ENCODE measurements around the gene PPP1R12B.
"Not testable (repeated sequence)": the region's sequence is repeated elsewhere in the genome, so short reads cannot be mapped to it uniquely, and the experiment has no call there.

The PPP1R12B gene

DNA sequence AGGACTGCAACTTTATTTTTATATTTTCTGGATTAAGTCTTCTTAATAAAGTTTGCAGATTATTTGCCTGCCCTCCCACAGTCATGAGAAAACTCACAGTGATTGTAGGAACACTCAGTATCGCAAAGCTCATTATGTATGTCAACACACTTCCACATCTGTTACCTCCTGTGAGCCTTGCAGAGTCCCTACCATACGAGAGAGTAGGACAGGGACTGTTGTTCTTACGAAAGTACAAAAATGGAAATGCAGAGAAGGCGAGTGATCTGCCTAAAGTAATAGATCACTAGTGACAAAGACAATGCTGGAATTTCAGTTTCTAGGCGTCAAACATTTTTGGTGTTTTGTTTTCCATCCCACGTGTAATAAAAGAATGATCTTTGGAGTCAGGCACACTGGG, 230.1 kb downstream of the PPP1R12B start:
- no peaks in the 10 kb centered on the region for H3F3A ChIP-seq (ENCODE audit: control insufficient read depth, insufficient read depth)
- H3K27ac ChIP-seq (ENCODE audit: low read depth, low read length), result no peak overlapping the region
- H3K79me2 ChIP-seq (ENCODE audit: control insufficient read depth, low read length), result no peaks in the 10 kb centered on the region
- no peaks in the 10 kb centered on the region for H3K4me1 ChIP-seq (ENCODE audit: control insufficient read depth, low read length)
- no peaks in the 10 kb centered on the region for H3K36me3 ChIP-seq (ENCODE audit: control insufficient read depth, low read length)
- H3K9me3 ChIP-seq (ENCODE audit: control insufficient read depth, insufficient read depth, low read length), result no peaks in the 10 kb centered on the region
- H4K20me1 ChIP-seq (ENCODE audit: control insufficient read depth, insufficient read depth, low read depth, low read length), result no peaks in the 10 kb centered on the region; the same call in 1 of the 2 replicates
- no peak overlapping the region for H3K4me2 ChIP-seq (ENCODE audit: low read length)
- TF ChIP-seq EZH2phosphoT487 (IDR thresholded peaks at IDR 0.05; ENCODE audit: borderline replicate concordance, low read length), result no peak
- TF ChIP-seq, protein P1, sequence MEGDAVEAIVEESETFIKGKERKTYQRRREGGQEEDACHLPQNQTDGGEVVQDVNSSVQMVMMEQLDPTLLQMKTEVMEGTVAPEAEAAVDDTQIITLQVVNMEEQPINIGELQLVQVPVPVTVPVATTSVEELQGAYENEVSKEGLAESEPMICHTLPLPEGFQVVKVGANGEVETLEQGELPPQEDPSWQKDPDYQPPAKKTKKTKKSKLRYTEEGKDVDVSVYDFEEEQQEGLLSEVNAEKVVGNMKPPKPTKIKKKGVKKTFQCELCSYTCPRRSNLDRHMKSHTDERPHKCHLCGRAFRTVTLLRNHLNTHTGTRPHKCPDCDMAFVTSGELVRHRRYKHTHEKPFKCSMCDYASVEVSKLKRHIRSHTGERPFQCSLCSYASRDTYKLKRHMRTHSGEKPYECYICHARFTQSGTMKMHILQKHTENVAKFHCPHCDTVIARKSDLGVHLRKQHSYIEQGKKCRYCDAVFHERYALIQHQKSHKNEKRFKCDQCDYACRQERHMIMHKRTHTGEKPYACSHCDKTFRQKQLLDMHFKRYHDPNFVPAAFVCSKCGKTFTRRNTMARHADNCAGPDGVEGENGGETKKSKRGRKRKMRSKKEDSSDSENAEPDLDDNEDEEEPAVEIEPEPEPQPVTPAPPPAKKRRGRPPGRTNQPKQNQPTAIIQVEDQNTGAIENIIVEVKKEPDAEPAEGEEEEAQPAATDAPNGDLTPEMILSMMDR (IDR thresholded peaks at IDR 0.05; ENCODE audit: low read depth, low read length, poor library complexity, severe bottlenecking), result no peak
- no peaks in the 10 kb centered on the region for H3K27me3 ChIP-seq (ENCODE audit: control insufficient read depth, low read length)
- no peaks in the 10 kb centered on the region for H3K9me2 ChIP-seq (replicated peaks; ENCODE audit: control insufficient read depth, low read length)
- no peak overlapping the region for H3K4me3 ChIP-seq (ENCODE audit: low read length)

DNA sequence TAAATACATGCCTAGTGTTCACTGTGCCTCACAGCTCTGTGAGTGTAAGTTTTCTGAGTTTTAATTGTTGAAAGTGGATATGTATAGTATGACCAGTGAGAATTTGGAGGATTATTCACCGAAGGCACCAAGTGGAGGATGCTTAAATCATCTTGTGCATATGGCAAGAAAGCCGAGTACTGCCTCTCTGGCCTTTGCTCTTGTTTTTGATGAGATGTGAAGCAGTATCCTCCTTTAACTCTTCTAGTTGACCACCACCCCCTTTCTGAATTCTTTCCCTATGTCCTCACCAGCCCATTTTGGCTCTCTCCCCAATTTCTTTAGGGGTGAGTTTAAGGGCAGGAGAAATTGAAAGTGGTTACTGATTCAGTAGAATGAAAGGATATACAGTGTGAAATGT, 231.3 kb downstream of the PPP1R12B start:
- Histone ChIP-seq H3K27ac (ENCODE audit: low read depth, low read length) (no peak overlapping the region), H3K9me3 (ENCODE audit: control insufficient read depth, insufficient read depth, low read length) (no peaks in the 10 kb centered on the region), H3F3A (ENCODE audit: control insufficient read depth, insufficient read depth) (no peaks in the 10 kb centered on the region)

DNA sequence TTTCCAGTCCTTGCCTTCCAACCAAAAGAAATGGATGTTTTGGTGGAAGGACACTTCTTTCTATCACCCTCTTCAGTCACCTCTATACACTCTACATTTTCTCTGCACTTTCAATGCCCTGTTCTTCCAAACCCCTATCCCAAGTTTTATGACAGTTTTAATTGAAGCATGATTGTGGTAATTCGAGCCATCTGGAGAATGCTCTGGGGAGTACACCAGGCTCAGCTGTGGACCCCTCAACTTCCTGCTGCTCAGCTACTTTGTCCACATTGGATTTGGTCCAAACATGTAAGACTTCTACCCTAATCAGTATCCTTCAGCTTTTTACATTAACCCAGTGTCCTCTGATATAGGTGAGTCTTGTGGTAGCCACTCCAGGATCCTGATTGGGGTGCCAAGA, 232.1 kb downstream of the PPP1R12B start:
- Histone ChIP-seq H4K20me1 (ENCODE audit: control insufficient read depth, insufficient read depth, low read depth, low read length) (no peaks in the 10 kb centered on the region; the same call in 1 of the 2 replicates), H3K27me3 (ENCODE audit: control insufficient read depth, low read length) (no peaks in the 10 kb centered on the region), H3K36me3 (ENCODE audit: control insufficient read depth, low read length) (no peaks in the 10 kb centered on the region), H3K4me3 (ENCODE audit: low read length) (no peak overlapping the region), H3F3A (ENCODE audit: control insufficient read depth, insufficient read depth) (no peaks in the 10 kb centered on the region), H3K79me2 (ENCODE audit: control insufficient read depth, low read length) (no peaks in the 10 kb centered on the region), H3K9me3 (ENCODE audit: control insufficient read depth, insufficient read depth, low read length) (no peaks in the 10 kb centered on the region), H3K4me2 (ENCODE audit: low read length) (no peak overlapping the region), H3K27ac (ENCODE audit: low read depth, low read length) (no peak overlapping the region), H3K4me1 (ENCODE audit: control insufficient read depth, low read length) (no peaks in the 10 kb centered on the region), H3K9me2 (replicated peaks; ENCODE audit: control insufficient read depth, low read length) (no peaks in the 10 kb centered on the region)
- TF ChIP-seq EZH2phosphoT487 (IDR thresholded peaks at IDR 0.05; ENCODE audit: borderline replicate concordance, low read length), result no peak
- TF ChIP-seq, protein P1 (IDR thresholded peaks at IDR 0.05; ENCODE audit: low read depth, low read length, poor library complexity, severe bottlenecking), result no peak

More for the DNA sequence above, 231.3 kb downstream of the PPP1R12B start:
- Histone ChIP-seq H3K79me2 (ENCODE audit: control insufficient read depth, low read length) (no peaks in the 10 kb centered on the region), H3K27me3 (ENCODE audit: control insufficient read depth, low read length) (no peaks in the 10 kb centered on the region), H3K4me2 (ENCODE audit: low read length) (no peak overlapping the region), H3K36me3 (ENCODE audit: control insufficient read depth, low read length) (no peaks in the 10 kb centered on the region), H3K9me2 (replicated peaks; ENCODE audit: control insufficient read depth, low read length) (no peaks in the 10 kb centered on the region), H3K4me3 (ENCODE audit: low read length) (no peak overlapping the region), H4K20me1 (ENCODE audit: control insufficient read depth, insufficient read depth, low read depth, low read length) (no peaks in the 10 kb centered on the region; the same call in 1 of the 2 replicates), H3K4me1 (ENCODE audit: control insufficient read depth, low read length) (no peaks in the 10 kb centered on the region)
- TF ChIP-seq, protein P1 (IDR thresholded peaks at IDR 0.05; ENCODE audit: low read depth, low read length, poor library complexity, severe bottlenecking), result no peak
- no peak for TF ChIP-seq EZH2phosphoT487 (IDR thresholded peaks at IDR 0.05; ENCODE audit: borderline replicate concordance, low read length)

DNA sequence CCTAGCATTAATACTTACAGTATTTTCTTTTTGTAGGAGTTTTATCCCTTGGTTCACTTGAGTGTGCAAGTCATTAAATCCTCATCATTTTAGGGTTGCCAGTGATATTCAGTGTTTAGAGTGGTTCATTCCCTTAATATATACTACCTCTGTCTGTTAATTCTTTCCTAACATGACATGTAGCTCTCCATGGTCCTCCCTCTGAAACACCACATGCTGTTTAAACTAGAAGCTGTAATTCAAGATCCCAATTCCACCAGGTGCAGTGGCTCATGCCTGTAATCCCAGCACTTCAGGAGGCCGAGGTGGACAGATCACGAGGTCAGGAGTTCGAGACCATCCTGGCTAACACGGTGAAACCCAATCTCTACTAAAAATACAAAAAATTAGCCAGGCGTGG, 233.9 kb downstream of the PPP1R12B start:
- H3K9me3 ChIP-seq (ENCODE audit: control insufficient read depth, insufficient read depth, low read length); H3K4me2 ChIP-seq (ENCODE audit: low read length); H3K27me3 ChIP-seq (ENCODE audit: control insufficient read depth, low read length); H3K27ac ChIP-seq (ENCODE audit: low read depth, low read length); H3K79me2 ChIP-seq (ENCODE audit: control insufficient read depth, low read length); H3K36me3 ChIP-seq (ENCODE audit: control insufficient read depth, low read length); H3K4me1 ChIP-seq (ENCODE audit: control insufficient read depth, low read length); H3F3A ChIP-seq (ENCODE audit: control insufficient read depth, insufficient read depth); H4K20me1 ChIP-seq (ENCODE audit: control insufficient read depth, insufficient read depth, low read depth, low read length); H3K9me2 ChIP-seq (replicated peaks; ENCODE audit: control insufficient read depth, low read length); H3K4me3 ChIP-seq (ENCODE audit: low read length): not testable (repeated sequence)
